ENCODE data around the gene FERD3L.
"Not testable (repeated sequence)": the region's sequence is repeated elsewhere in the genome, so short reads cannot be mapped to it uniquely, and the experiment has no call there.

FERD3L gene

GRCh38 chr7:19144661-19145433, at the start of gene FERD3L:
FERD3L (minus strand) TSS chr7:19145421; CDS start chr7:19145362, 59 bp downstream.
- DNase-seq: no peak

DNA sequence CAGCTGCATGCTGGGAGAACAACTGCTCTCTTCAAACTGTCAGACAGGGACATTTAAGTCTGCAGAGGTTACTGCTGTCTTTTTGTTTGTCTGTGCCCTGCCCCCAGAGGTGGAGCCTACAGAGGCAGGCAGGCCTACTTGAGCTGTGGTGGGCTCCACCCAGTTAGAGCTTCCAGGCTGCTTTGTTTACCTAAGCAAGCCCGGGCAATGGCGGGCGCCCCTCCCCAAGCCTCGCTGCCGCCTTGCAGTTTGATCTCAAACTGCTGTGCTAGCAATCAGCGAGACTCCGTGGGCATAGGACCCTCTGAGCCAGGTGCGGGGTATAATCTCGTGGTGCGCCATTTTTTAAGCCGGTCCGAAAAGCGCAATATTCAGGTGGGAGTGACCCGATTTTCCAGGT, 49.2 kb upstream of the FERD3L start:
- DNase-seq: not testable (repeated sequence)

DNA sequence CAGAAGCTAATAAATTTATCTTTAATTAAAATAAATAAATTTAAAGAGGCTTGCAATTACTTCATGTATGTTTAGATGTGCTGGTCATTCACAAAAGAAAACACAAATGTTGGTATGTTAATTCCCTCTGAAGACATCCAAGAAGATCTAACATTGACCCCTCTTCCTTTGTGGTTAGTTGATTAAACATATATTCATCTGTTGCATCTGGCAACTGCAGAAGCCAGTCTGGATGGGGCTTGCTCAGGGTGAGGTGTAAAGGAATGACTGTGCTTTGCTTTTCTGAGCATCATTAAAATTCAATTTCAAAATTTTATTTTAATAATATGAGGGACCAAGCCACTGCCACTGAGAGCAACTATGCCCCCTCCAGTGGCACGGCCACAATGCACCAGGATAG, 36.4 kb upstream of the FERD3L start:
- DNase-seq: no peak

GRCh38 chr7:19178595-19178994, 33.4 kb upstream of the FERD3L start:
- no peak for DNase-seq

DNA sequence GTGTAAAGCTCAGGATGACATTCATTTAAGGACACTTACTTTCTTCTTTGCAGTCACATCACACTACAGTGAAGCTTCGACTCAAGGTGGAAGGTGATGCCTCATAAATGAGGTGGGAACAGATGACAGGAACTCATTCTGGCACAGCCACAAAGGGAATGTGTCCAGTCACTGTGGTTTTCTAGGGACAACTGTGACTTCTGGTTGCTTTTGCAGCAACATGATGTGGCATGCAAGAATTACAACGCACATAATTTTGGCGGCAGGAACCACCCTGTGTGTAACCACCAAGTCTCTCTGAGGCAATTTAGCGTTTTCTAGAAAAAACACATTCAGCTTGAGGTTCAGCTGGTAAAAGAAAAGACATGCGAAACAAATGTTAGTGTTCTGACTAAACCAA, 32.0 kb upstream of the FERD3L start:
- DNase-seq: no peak

DNA sequence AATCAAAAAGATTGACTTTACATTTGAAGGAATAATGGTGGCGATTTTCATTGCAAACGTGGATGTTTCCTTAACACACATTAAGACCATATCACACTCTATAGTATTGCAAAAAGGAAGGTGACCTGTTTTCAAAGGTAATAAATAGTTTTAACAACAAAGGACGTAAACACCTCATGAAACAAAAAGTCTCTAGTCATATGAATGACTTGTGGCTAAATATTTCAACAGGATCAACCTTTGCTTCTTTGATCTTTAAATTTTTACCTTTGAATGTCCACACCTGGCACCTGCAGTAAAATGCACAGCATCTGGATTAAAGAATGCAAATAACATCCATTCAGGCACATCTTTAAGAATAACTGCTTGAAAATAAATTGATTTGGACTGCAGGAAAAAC, 30.0 kb upstream of the FERD3L start:
- DNase-seq: no peak

DNA sequence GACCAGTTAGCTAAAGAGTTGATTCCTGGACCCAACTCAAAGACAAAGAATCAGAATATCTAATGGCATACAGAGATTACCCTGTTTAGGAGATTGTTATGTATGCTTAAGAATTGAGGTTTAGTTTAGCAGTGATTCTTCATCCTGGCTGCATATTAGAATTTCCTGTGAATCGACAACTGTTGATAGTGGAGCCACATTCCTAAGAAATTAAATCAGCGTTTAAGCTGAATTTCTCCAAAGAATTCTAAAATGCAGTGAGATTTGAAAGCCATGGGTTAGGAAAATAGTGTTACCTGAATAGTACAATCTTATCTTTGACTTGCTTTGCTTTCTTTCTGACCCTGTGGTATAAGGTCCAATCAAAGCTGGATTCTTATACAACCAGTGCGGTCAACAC, 16.4 kb upstream of the FERD3L start:
- no peak for DNase-seq

DNA sequence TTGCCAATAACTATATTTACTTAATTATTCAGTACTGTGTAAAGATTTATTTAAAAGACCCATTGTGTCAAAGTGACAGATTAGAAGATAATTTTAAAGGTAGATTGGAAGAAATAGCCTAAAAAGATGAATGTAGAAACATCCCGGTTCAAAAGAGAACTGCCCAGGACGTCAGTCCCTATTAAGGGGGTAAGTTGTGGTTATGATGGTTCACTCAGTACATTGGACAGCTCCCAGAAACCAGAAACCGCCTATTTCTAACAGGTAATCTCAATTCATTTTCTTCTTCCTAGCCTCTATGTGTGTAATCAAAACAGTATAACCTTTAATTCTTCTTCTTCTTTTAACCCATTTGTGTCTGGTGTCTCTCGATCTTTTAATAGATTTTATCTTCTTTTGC, 1.5 kb upstream of the FERD3L start:
- no peak for DNase-seq

GRCh38 chr7:19145434-19146115, 354 bp upstream of the FERD3L start:
- no peak for DNase-seq

- no peak for DNase-seq
Measured at GRCh38 chr7:19143881-19144574, 1.2 kb downstream of the FERD3L start.

DNA sequence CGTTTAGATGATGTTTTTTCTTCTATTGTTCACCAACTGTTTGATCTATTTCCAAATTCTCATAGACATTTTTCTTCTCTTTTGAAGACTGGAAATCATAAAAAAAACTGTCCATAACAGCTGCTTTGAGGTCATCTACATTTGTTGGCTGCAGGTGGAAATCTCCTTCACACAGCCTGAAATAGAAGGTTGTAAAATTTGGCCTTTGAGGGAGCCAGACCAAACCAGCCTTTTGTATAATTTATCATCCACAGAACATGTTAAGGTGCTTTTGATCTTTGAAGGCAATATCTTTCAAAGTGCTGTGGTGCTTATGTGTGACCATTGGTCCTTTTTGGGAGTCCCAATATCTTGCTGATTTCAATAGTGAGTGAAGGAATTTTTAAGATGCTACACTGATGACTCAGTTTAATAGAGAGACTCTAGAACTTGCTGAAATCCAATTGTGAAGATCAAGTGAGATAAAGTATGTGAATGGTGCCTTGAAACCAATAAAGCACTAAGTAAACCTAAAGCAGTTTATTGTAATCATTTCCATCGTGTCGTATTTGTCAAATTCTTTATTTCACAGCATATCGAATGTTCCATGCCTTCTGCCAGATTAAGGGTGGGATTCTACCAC, 5.4 kb downstream of the FERD3L start:
- DNase-seq: no peak

GRCh38 chr7:19133886-19134285, 11.3 kb downstream of the FERD3L start:
- no peak for DNase-seq

GRCh38 chr7:19133390-19133789, 11.8 kb downstream of the FERD3L start:
- no peak for DNase-seq

- DNase-seq: no peak
Measured at GRCh38 chr7:19128856-19129255, 16.4 kb downstream of the FERD3L start.

DNA sequence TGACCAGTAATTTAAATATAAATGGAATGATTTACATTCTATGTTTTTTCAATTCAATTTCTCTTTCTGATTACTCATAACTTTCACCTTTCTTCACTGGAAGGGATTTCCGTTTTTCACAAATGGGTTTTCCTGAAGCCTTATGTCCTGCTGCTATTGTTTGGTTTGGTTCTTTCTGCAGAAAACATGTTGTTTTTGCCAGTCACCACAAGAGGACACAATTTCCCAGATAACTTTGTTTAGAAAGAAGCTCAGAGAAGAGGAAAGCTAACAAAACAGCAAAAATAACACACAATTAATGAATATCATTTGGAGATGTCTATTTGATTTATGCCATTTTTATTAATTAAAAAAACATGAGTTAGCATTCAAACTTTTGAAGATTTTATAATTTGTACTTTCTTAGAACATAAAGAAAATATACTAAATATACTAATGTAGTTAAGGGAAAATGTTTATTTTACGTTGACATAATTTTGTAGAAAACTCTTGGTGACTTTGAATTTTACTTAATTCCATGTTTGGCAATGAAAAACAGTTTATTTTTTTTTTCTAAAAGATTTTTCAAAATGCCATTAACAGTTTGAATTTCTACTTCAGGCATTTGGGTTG, 23.1 kb downstream of the FERD3L start:
- DNase-seq: no peak

DNA sequence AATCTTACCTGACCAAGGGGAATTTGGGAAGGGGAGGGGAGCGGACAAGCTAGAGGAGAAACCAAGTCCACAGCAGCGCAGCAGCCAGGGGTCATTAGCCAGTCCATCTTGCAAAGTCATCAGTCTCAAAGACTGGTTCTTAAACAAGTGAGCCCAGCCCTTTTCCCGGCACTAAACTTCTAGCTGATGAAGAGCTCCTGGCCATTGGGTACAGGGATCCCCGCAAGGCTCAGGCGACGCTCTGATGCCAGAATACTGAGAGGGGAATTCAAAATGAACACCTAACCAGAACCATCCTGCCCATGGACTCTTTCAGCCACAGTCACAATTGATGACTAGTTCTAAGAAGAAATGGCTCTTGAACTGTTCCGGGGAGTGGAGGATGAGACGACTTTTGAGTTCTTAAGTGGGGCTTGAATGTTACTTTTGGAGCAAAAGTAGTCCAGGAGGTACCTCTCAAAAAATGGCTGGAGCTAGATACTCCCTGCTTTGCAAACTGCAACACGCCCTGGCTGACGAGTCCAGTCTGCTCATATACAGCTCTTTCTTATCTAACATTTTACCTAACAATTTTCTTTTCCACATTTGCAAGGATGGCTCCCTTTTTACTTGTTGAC, 25.2 kb downstream of the FERD3L start:
- no peak for DNase-seq

DNA sequence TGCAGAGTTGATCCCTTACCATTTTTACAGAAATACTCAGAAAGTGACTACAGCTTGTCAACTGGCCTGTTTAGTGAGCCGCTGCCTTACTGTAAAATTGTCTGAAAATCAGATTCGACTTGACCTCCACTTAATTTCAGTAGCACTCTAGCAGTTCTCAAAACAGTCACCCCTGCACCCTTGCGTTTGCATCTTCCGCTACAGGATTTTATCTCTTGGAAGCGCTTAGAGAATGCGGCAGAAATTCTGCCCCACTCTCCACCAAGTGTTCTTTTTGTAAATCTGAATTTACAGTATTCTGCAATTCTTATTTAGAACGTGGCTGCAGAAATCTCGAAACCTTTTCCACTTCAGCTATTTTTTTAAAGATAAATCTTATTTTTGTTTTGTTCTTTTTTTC, 25.8 kb downstream of the FERD3L start:
- DNase-seq: no peak

- DNase-seq: no peak
Measured at GRCh38 chr7:19118636-19119371, 26.4 kb downstream of the FERD3L start.

GRCh38 chr7:19117870-19118608, 27.2 kb downstream of the FERD3L start:
- no peak for DNase-seq

GRCh38 chr7:19117091-19117869, 27.9 kb downstream of the FERD3L start, which contains the start of gene TWIST1:
TWIST1 (minus strand) TSS chr7:19117636; CDS start chr7:19117321, 315 bp downstream.
- DNase-seq: no peak
